T-helper 2 cell treated with Interferon-gamma antibody and Interleukin-4, amounts not matched to agents 5 μg/mL and 100 μg/mL, for 36 hours (primary cell): Measurements from ENCODE around the gene BACH2.

Experiments
- DNase-seq: peaks from one replicate; pipeline ENCODE4 v3.0.0; 2021; ENCODE audit warnings: low spot score
- H3K27ac Mint-ChIP-seq: one replicate; pipeline ENCODE4 v1.8.0; 2021; ENCODE audit warnings: mild to moderate bottlenecking, mixed read lengths
- H3K27me3 Mint-ChIP-seq: one replicate; pipeline ENCODE4 v1.8.0; 2021; ENCODE audit warnings: low read depth, mixed read lengths
- H3K36me3 Mint-ChIP-seq: one replicate; pipeline ENCODE4 v1.8.0; 2021; ENCODE audit warnings: low read depth, mixed read lengths
- H3K4me1 Mint-ChIP-seq: one replicate; pipeline ENCODE4 v1.8.0; 2021; ENCODE audit warnings: low read depth, mixed read lengths
- H3K4me3 Mint-ChIP-seq: one replicate; pipeline ENCODE4 v1.8.0; 2022; ENCODE audit warnings: mild to moderate bottlenecking, moderate library complexity, mixed read lengths
- H3K9me3 Mint-ChIP-seq: one replicate; pipeline ENCODE4 v1.8.0; 2021; ENCODE audit warnings: mixed read lengths

Gene BACH2

GRCh38 chr6:90158936-90159335 lies 137.7 kb downstream of the BACH2 start:
- Mint-ChIP-seq H3K4me3 (no peak overlapping the region), H3K4me1 (peaks cover 50% of the 10 kb centered on the region), H3K36me3 (peaks cover 4% of the 10 kb centered on the region), H3K27ac (no peak overlapping the region), H3K27me3 (no peaks in the 10 kb centered on the region), H3K9me3 (no peaks in the 10 kb centered on the region)
- DNase-seq = no peak

- no peak for DNase-seq
- H3K9me3 Mint-ChIP-seq = no peaks in the 10 kb centered on the region
- H3K4me3 Mint-ChIP-seq = no peak overlapping the region
- H3K27ac Mint-ChIP-seq = no peak overlapping the region
- peaks cover 3% of the 10 kb centered on the region for H3K36me3 Mint-ChIP-seq
- no peaks in the 10 kb centered on the region for H3K27me3 Mint-ChIP-seq
- peaks cover 45% of the 10 kb centered on the region for H3K4me1 Mint-ChIP-seq
These were observed 139.2 kb downstream of the BACH2 start for GRCh38 chr6:90157441-90157840.

- Mint-ChIP-seq H3K27ac (peak overlapping the region; percentile 61), H3K36me3 (peaks cover 3% of the 10 kb centered on the region), H3K4me3 (peak overlapping the region; percentile 60), H3K9me3 (no peaks in the 10 kb centered on the region), H3K27me3 (no peaks in the 10 kb centered on the region), H3K4me1 (peaks cover 45% of the 10 kb centered on the region)
- DNase-seq = peak; percentile 45
These were observed 139.8 kb downstream of the BACH2 start for GRCh38 chr6:90156861-90157260.

- Mint-ChIP-seq H3K27ac (no peak overlapping the region), H3K4me1 (peaks cover 51% of the 10 kb centered on the region), H3K4me3 (no peak overlapping the region)
These were observed 141.7 kb downstream of the BACH2 start for GRCh38 chr6:90154755-90155470.

GRCh38 chr6:90151576-90152422 lies 144.8 kb downstream of the BACH2 start:
- peaks cover 6% of the 10 kb centered on the region for H3K36me3 Mint-ChIP-seq
- H3K27ac Mint-ChIP-seq = no peak overlapping the region
- H3K4me1 Mint-ChIP-seq = peaks cover 44% of the 10 kb centered on the region
- no peaks in the 10 kb centered on the region for H3K27me3 Mint-ChIP-seq
- DNase-seq = no peak
- H3K4me3 Mint-ChIP-seq = no peak overlapping the region
- H3K9me3 Mint-ChIP-seq = no peaks in the 10 kb centered on the region

More at GRCh38 chr6:90154755-90155470, 141.7 kb downstream of the BACH2 start:
- Mint-ChIP-seq H3K27me3 (no peaks in the 10 kb centered on the region), H3K36me3 (peaks cover 3% of the 10 kb centered on the region), H3K9me3 (no peaks in the 10 kb centered on the region)
- DNase-seq = no peak

GRCh38 chr6:90149280-90149679 lies 147.4 kb downstream of the BACH2 start:
- peak; percentile 17 for DNase-seq
- peaks cover 40% of the 10 kb centered on the region for H3K4me1 Mint-ChIP-seq
- peaks cover 6% of the 10 kb centered on the region for H3K36me3 Mint-ChIP-seq
- no peak overlapping the region for H3K4me3 Mint-ChIP-seq
- H3K9me3 Mint-ChIP-seq = no peaks in the 10 kb centered on the region
- H3K27me3 Mint-ChIP-seq = no peaks in the 10 kb centered on the region
- peak overlapping the region; percentile 4 for H3K27ac Mint-ChIP-seq

GRCh38 chr6:90148867-90149266 lies 147.8 kb downstream of the BACH2 start:
- no peak for DNase-seq
- peaks cover 6% of the 10 kb centered on the region for H3K36me3 Mint-ChIP-seq
- H3K4me1 Mint-ChIP-seq = peaks cover 37% of the 10 kb centered on the region
- no peaks in the 10 kb centered on the region for H3K9me3 Mint-ChIP-seq
- H3K4me3 Mint-ChIP-seq = no peak overlapping the region
- H3K27me3 Mint-ChIP-seq = no peaks in the 10 kb centered on the region
- no peak overlapping the region for H3K27ac Mint-ChIP-seq

GRCh38 chr6:90146921-90147649 lies 149.6 kb downstream of the BACH2 start:
- peaks cover 6% of the 10 kb centered on the region for H3K36me3 Mint-ChIP-seq
- DNase-seq = no peak
- no peak overlapping the region for H3K27ac Mint-ChIP-seq
- peaks cover 37% of the 10 kb centered on the region for H3K4me1 Mint-ChIP-seq
- H3K9me3 Mint-ChIP-seq = no peaks in the 10 kb centered on the region
- no peak overlapping the region for H3K4me3 Mint-ChIP-seq
- H3K27me3 Mint-ChIP-seq = no peaks in the 10 kb centered on the region

GRCh38 chr6:90146024-90146423 lies 150.6 kb downstream of the BACH2 start:
- no peak for DNase-seq
- Mint-ChIP-seq H3K9me3 (no peaks in the 10 kb centered on the region), H3K36me3 (peaks cover 6% of the 10 kb centered on the region), H3K27me3 (no peaks in the 10 kb centered on the region), H3K27ac (no peak overlapping the region), H3K4me3 (no peak overlapping the region), H3K4me1 (peaks cover 37% of the 10 kb centered on the region)

- peak; percentile 29 for DNase-seq
- Mint-ChIP-seq H3K27ac (no peak overlapping the region), H3K36me3 (peaks cover 6% of the 10 kb centered on the region), H3K9me3 (no peaks in the 10 kb centered on the region), H3K4me3 (no peak overlapping the region), H3K27me3 (no peaks in the 10 kb centered on the region), H3K4me1 (peaks cover 30% of the 10 kb centered on the region)
These were observed 151.6 kb downstream of the BACH2 start for GRCh38 chr6:90144928-90145555.

GRCh38 chr6:90144396-90144795 lies 152.2 kb downstream of the BACH2 start:
- H3K9me3 Mint-ChIP-seq = no peaks in the 10 kb centered on the region

GRCh38 chr6:90140683-90141082 lies 156.0 kb downstream of the BACH2 start:
- peaks cover 22% of the 10 kb centered on the region for H3K4me1 Mint-ChIP-seq
- DNase-seq = no peak
- H3K27ac Mint-ChIP-seq = no peak overlapping the region
- no peaks in the 10 kb centered on the region for H3K9me3 Mint-ChIP-seq
- no peak overlapping the region for H3K4me3 Mint-ChIP-seq
- no peaks in the 10 kb centered on the region for H3K27me3 Mint-ChIP-seq
- H3K36me3 Mint-ChIP-seq = peaks cover 3% of the 10 kb centered on the region

More at GRCh38 chr6:90144396-90144795, 152.2 kb downstream of the BACH2 start:
- peaks cover 6% of the 10 kb centered on the region for H3K36me3 Mint-ChIP-seq
- peaks cover 24% of the 10 kb centered on the region for H3K4me1 Mint-ChIP-seq
- peak; percentile 66 for DNase-seq
- no peak overlapping the region for H3K27ac Mint-ChIP-seq
- H3K4me3 Mint-ChIP-seq = no peak overlapping the region
- H3K27me3 Mint-ChIP-seq = no peaks in the 10 kb centered on the region

GRCh38 chr6:90139272-90139817 lies 157.3 kb downstream of the BACH2 start:
- peaks cover 12% of the 10 kb centered on the region for H3K4me1 Mint-ChIP-seq
- H3K9me3 Mint-ChIP-seq = no peaks in the 10 kb centered on the region
- peaks cover 3% of the 10 kb centered on the region for H3K36me3 Mint-ChIP-seq
- DNase-seq = no peak
- no peak overlapping the region for H3K27ac Mint-ChIP-seq
- no peaks in the 10 kb centered on the region for H3K27me3 Mint-ChIP-seq
- H3K4me3 Mint-ChIP-seq = no peak overlapping the region
